Brain microvascular endothelial cell (primary cell): ENCODE results near the gene PHF5A.

Experiments
- DNase-seq: peaks from one replicate; pipeline ENCODE4 v3.0.0-alpha.2; 2020
- H3K27ac ChIP-seq: fragments of 250-450 bp; sonication (Bioruptor Pico); 2 replicates; pipeline ENCODE4 v1.5.1; 2020; ENCODE audit warnings: mild to moderate bottlenecking, moderate library complexity
- H3K27me3 ChIP-seq: fragments of 250-450 bp; sonication (Bioruptor Pico); replicated peaks from 2 replicates; pipeline ENCODE4 v1.5.1; 2020; ENCODE audit warnings: mild to moderate bottlenecking
- H3K36me3 ChIP-seq: fragments of 250-450 bp; sonication (Bioruptor Pico); replicated peaks from 2 replicates; pipeline ENCODE4 v1.5.1; 2020; ENCODE audit warnings: mild to moderate bottlenecking
- H3K4me3 ChIP-seq: 2 replicates; pipeline ENCODE4 v1.5.1; 2011; ENCODE audit warnings: low read depth, mild to moderate bottlenecking, control low read depth, low read length, moderate library complexity
- CTCF ChIP-seq: IDR thresholded peaks from 2 replicates; pipeline ENCODE4 v1.5.1; 2011; ENCODE audit warnings: low read depth, mild to moderate bottlenecking, moderate library complexity, low read length, control low read depth, inconsistent platforms; ENCODE audit errors: missing control alignments
- in situ Hi-C: cut with HindIII; loops from 2 replicates; pipeline ENCODE4 v1.10.0; 2017; ENCODE audit warnings: low sequenced_read_pairs, low pct_ligation_motif_present

PHF5A gene

GRCh38 chr22:41415554-41415953, 52.9 kb downstream of the PHF5A start:
- no peak for DNase-seq
- TF ChIP-seq CTCF = no peak
- H3K27ac ChIP-seq = no peak overlapping the region
- in situ Hi-C loops = no loop called here
- no peaks in the 10 kb centered on the region for H3K36me3 ChIP-seq
- no peaks in the 10 kb centered on the region for H3K27me3 ChIP-seq
- H3K4me3 ChIP-seq = no peak overlapping the region

- no peaks in the 10 kb centered on the region for H3K36me3 ChIP-seq
- TF ChIP-seq CTCF = no peak
- H3K4me3 ChIP-seq = no peak overlapping the region
- DNase-seq = no peak
- in situ Hi-C loops = no loop called here
- no peaks in the 10 kb centered on the region for H3K27me3 ChIP-seq
- H3K27ac ChIP-seq = no peak overlapping the region
Measured at GRCh38 chr22:41411021-41411851, 57.3 kb downstream of the PHF5A start.

- Histone ChIP-seq H3K27me3 (no peaks in the 10 kb centered on the region), H3K4me3 (no peak overlapping the region), H3K27ac (no peak overlapping the region), H3K36me3 (no peaks in the 10 kb centered on the region)
- in situ Hi-C loops = no loop called here
- no peak for DNase-seq
- no peak for TF ChIP-seq CTCF
Measured at GRCh38 chr22:41410311-41410751, 58.2 kb downstream of the PHF5A start.
